WERI-Rb-1 (cell line): ENCODE results near the gene LYG2.

Experiments used
- DNase-seq: peaks from one replicate; pipeline ENCODE4 v3.0.0-alpha.2; 2020
- H3K27ac ChIP-seq: fragments of 250-450 bp; sonication (Bioruptor Pico); 2 replicates; pipeline ENCODE4 v1.5.1; 2020; ENCODE audit warnings: mild to moderate bottlenecking, moderate library complexity
- H3K27me3 ChIP-seq: fragments of 250-450 bp; sonication (Bioruptor Pico); 2 replicates; pipeline ENCODE4 v1.5.1; 2021; ENCODE audit warnings: mild to moderate bottlenecking, low read depth, moderate library complexity; ENCODE audit not compliant: insufficient read depth, severe bottlenecking
- H3K36me3 ChIP-seq: fragments of 250-450 bp; sonication (Bioruptor Pico); 2 replicates; pipeline ENCODE4 v1.5.1; 2020; ENCODE audit warnings: mild to moderate bottlenecking, moderate library complexity
- H3K4me3 ChIP-seq: 2 replicates; pipeline ENCODE4 v1.5.1; 2011; ENCODE audit warnings: low read depth, mild to moderate bottlenecking, control low read depth, low read length
- H3K9me3 ChIP-seq: fragments of 250-450 bp; sonication (Bioruptor Pico); 2 replicates; pipeline ENCODE4 v1.5.1; 2021; ENCODE audit warnings: mild to moderate bottlenecking, moderate library complexity; ENCODE audit not compliant: severe bottlenecking
- TF ChIP-seq, protein P1 (sequence below): IDR thresholded peaks from 2 replicates; pipeline ENCODE4 v1.5.1; 2011; ENCODE audit warnings: low read depth, mild to moderate bottlenecking, control low read depth, inconsistent platforms, low read length

The LYG2 gene

DNA sequence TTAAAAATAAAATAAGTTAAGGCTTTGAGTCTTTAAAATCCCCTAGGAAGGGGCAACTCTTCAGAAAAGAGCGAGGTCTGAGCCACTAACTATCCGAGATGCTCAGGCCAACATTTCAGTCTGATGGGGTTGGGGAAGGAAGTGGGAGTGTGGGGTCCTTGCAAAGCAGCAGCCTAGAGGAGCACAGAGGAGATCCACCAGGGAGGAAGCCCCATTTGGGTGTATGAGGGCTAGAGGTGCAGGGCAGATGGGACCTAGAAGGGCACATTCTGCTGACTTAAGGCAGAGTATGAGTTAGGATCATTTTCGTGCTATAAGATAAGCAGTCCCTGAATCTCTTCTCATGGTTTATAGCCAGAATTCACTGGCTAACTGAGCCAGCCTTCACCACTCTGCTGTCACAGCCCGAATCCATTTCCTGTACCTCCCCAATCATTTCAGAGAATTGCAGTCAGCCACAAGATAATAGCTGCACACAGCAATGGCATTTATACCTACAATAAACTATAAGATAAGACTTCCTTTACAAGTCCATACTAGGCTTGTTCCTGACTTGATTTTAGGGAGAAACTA lies 37.5 kb downstream of the LYG2 start:
- H3K27ac ChIP-seq: no peak overlapping the region
- no peak for DNase-seq
- H3K4me3 ChIP-seq: no peak overlapping the region
- TF ChIP-seq, protein P1, sequence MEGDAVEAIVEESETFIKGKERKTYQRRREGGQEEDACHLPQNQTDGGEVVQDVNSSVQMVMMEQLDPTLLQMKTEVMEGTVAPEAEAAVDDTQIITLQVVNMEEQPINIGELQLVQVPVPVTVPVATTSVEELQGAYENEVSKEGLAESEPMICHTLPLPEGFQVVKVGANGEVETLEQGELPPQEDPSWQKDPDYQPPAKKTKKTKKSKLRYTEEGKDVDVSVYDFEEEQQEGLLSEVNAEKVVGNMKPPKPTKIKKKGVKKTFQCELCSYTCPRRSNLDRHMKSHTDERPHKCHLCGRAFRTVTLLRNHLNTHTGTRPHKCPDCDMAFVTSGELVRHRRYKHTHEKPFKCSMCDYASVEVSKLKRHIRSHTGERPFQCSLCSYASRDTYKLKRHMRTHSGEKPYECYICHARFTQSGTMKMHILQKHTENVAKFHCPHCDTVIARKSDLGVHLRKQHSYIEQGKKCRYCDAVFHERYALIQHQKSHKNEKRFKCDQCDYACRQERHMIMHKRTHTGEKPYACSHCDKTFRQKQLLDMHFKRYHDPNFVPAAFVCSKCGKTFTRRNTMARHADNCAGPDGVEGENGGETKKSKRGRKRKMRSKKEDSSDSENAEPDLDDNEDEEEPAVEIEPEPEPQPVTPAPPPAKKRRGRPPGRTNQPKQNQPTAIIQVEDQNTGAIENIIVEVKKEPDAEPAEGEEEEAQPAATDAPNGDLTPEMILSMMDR: no peak
- H3K9me3 ChIP-seq: no peaks in the 10 kb centered on the region
- no peaks in the 10 kb centered on the region for H3K27me3 ChIP-seq
- no peaks in the 10 kb centered on the region for H3K36me3 ChIP-seq

DNA sequence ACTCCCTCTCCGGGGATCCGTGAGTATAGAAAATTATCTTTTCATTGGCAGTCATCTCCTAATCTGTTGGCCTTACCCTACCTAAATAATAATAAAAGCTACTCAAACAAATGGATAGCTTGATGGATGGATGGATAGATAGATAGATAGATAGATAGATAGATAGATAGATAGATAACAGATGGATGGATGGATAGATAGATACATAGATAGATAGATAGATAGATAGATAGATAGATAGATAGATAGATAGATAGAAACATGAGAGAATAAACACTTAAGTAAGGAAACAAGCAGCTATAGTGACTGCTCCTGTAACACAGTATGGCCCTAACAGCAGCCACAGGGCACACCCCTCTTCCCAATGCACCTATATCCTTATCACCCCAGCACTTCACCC lies 39.4 kb downstream of the LYG2 start:
- H3K4me3 ChIP-seq: no peak overlapping the region
- H3K27me3 ChIP-seq: no peaks in the 10 kb centered on the region
- TF ChIP-seq, protein P1: no peak
- H3K27ac ChIP-seq: no peak overlapping the region
- DNase-seq: no peak
- no peaks in the 10 kb centered on the region for H3K9me3 ChIP-seq
- no peaks in the 10 kb centered on the region for H3K36me3 ChIP-seq

DNA sequence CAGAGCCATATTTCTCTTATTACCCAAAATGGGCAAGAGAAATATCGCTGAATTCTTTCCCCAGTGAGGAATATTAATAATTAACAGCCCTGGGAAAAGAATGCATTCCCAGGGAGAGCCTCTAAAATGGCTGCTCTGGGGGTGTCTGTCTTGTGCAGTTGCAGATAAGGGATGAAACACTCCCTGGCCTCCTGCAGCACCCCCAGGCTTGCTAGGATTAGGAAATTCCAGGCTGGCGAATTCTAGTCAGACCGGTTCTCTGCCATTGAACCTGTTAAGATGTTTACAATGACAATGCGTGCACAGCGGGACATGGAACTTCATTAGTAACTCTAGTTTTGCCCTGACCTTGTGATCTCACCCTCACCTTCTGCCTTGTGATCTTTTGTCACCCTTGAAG lies 50.0 kb downstream of the LYG2 start:
- H3K4me3 ChIP-seq: no peak overlapping the region
- H3K27ac ChIP-seq: no peak overlapping the region
- H3K27me3 ChIP-seq: no peaks in the 10 kb centered on the region
- no peak for DNase-seq
- H3K9me3 ChIP-seq: peaks cover 6% of the 10 kb centered on the region
- no peaks in the 10 kb centered on the region; the same call in 1 of the 2 replicates for H3K36me3 ChIP-seq
- TF ChIP-seq, protein P1: no peak

DNA sequence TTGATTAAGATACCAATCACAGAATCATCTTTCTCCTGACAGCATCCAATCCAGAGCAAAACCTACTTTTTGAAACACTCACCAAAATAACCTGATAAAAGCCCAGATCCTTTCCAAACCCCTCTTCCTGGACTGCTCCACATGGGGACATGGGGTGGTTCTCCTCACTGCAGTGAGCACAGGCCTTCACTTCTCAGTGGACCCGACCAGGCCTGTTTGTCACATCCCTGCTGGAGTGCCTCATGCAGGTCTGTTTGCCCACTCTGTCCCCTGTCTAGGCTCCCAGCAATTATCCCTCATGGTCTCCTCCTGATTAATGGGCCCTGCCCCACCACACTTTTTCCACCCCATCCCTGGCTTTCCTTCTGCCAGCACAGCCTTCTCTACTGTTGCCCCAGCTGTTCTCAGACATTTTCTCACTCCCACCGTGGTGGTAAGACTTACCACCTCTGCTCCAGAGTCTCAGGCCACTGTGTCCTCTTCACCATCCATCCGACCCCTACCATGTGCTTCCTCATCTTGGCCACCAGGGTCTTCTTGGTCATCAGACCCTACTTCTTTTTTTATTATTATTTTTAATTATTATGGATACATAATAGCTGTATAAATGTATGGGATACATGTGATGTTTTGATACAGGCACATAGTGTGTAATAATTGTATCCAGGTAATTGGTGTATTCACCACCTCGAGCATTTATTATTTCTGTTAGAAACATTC lies 53.3 kb downstream of the LYG2 start:
- TF ChIP-seq, protein P1: no peak
- Histone ChIP-seq H3K27me3 (no peaks in the 10 kb centered on the region), H3K27ac (no peak overlapping the region), H3K36me3 (peaks cover 5% of the 10 kb centered on the region; the same call in 1 of the 2 replicates), H3K9me3 (peaks cover 6% of the 10 kb centered on the region), H3K4me3 (no peak overlapping the region)
- no peak for DNase-seq

DNA sequence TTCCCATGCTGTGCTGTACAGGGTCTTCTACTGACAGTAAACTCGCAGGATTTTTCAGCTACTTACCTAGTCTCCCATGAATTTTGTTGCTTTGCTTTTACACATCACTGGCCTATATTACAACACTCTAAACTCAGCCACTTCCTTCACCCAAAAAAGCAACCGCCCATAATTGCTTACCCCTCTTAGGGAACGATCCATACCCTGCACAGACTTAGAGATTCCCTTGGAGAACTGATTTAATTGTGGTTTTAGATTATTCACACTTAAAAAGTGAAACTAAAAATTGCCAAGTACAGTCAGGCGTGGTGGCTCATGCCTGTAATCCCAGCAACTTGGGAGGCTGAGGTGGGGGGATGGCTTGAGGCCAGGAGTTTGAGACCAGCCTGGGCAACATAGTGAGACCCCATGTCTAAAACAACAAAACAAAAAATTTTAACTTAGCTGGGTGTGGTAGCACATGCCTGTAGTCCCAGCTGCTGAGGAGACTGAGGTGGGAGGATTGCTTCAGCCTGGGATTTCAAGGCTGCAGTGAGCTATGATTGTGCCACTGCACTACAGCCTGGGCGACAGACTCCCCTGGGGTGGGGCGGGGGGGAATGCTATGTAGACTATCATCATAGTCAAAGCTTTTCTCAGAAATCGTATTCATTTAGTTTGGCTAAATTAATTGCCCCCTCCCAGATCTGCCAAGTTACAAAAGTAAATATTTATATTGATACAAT lies 55.2 kb downstream of the LYG2 start:
- Histone ChIP-seq H3K36me3 (peaks cover 15% of the 10 kb centered on the region), H3K9me3 (peaks cover 2% of the 10 kb centered on the region), H3K4me3 (no peak overlapping the region), H3K27ac (no peak overlapping the region), H3K27me3 (no peaks in the 10 kb centered on the region)
- DNase-seq: no peak
- TF ChIP-seq, protein P1: no peak
